ENCODE data around the gene MSH5. TPM values are rescaled to one million over a fixed set of nuclear protein-coding genes. Genes with fewer than 3 reads are reported as not detected.

The MSH5 gene
- total and polyA plus RNA-seq, 2 experiments from 2014 or later, result 12.1 to 23.9 TPM

- Histone ChIP-seq H4K20me1 (replicated peaks; ENCODE audit: insufficient read depth) (no peaks in the 10 kb centered on the region), H2AFZ (no peak overlapping the region), H3F3A (replicated peaks; ENCODE audit: low read depth) (0 out of 2 replicates have a peak, but pooled peaks cover 2% of the 10 kb centered on the region), H3K4me1 (ENCODE audit: insufficient read depth) (peaks cover 9% of the 10 kb centered on the region; the same call in 1 of the 2 replicates), H3K4me2 (no peak overlapping the region), H3K27ac (ENCODE audit: low read depth) (no peak overlapping the region), H3K27me3 (ENCODE audit: insufficient read depth) (no peaks in the 10 kb centered on the region), H3K79me2 (replicated peaks; ENCODE audit: insufficient read depth) (no peaks in the 10 kb centered on the region), H3K9me2 (ENCODE audit: insufficient read depth) (no peaks in the 10 kb centered on the region), H3K4me3 (no peak overlapping the region), H3K36me3 (ENCODE audit: insufficient read depth) (no peaks in the 10 kb centered on the region)
- DNase-seq (ENCODE audit: low spot score), result no peak
- H3K36me3 Mint-ChIP-seq (ENCODE audit: low read depth), result peaks cover 22% of the 10 kb centered on the region
- H3K27me3 Mint-ChIP-seq (ENCODE audit: insufficient read depth, low read depth, poor library complexity), result peaks cover 7% of the 10 kb centered on the region
- H3K27ac Mint-ChIP-seq, result no peak overlapping the region
- no peaks in the 10 kb centered on the region; the same call in 2 of the 3 replicates for H3K9me3 Mint-ChIP-seq
- no peak for ATAC-seq
- no peak overlapping the region for H3K4me3 Mint-ChIP-seq
- peaks cover 21% of the 10 kb centered on the region for H3K4me1 Mint-ChIP-seq
- TF ChIP-seq NANOG (IDR thresholded peaks at IDR 0.05; ENCODE audit: borderline replicate concordance), result no peak
- TF ChIP-seq POLR2AphosphoS5 (IDR thresholded peaks at IDR 0.05; ENCODE audit: low read depth), result no peak
- TF ChIP-seq EZH2 (IDR thresholded peaks at IDR 0.05; ENCODE audit: low read depth, unreplicated experiment), result no peak
- TF ChIP-seq ZNF331 (CRISPR knock-in tag; IDR thresholded peaks at IDR 0.05; ENCODE audit: low read depth), result no peak
- no peak for TF ChIP-seq ZNF462 (CRISPR knock-in tag; IDR thresholded peaks at IDR 0.05)
- TF ChIP-seq REST (IDR thresholded peaks at IDR 0.05; ENCODE audit: unreplicated experiment), result no peak
- no peak for TF ChIP-seq CTCF (conservative IDR thresholded peaks at IDR 0.05; ENCODE audit: low read depth in 2 of 2)
- TF ChIP-seq EZH2phosphoT487 (IDR thresholded peaks at IDR 0.05; ENCODE audit: unreplicated experiment), result no peak
Observed at GRCh38 chr6:31761343-31761742, 21.5 kb downstream of the MSH5 start.
